ENCODE data around the gene WDR89.
"Not testable (repeated sequence)": the region's sequence is repeated elsewhere in the genome, so short reads cannot be mapped to it uniquely, and the experiment has no call there.

Gene WDR89

DNA sequence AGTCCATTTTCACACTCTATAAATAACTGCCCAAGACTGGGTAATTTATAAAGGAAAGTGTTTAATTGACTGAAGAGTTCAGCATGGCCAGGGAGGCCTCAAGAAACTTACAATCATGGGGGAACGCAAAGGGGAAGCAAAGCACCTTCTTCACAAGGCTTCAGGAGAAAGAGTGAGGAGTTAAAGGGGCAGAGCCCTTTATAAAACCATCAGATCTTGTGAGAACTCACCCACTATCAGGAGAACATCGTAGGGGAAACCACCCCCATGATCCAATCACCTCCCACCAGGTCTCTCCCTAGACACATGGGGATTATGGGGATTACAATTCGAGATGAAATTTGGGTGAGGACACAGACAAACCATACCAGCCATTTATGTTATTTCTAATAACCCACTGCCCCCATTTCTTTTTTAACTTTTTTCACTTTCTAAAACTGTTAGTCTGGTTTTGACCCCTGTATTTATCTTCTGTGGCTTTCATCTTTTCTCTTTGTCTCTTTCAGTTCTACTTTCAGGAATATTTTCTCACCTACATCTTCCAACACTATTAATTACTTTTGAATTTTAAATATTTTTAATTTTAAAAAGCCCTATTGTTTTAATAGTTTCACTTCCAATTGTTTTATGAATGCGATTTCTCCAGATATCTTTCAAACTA lies 44.5 kb downstream of the WDR89 start:
- FAIRE-seq, result no peak

DNA sequence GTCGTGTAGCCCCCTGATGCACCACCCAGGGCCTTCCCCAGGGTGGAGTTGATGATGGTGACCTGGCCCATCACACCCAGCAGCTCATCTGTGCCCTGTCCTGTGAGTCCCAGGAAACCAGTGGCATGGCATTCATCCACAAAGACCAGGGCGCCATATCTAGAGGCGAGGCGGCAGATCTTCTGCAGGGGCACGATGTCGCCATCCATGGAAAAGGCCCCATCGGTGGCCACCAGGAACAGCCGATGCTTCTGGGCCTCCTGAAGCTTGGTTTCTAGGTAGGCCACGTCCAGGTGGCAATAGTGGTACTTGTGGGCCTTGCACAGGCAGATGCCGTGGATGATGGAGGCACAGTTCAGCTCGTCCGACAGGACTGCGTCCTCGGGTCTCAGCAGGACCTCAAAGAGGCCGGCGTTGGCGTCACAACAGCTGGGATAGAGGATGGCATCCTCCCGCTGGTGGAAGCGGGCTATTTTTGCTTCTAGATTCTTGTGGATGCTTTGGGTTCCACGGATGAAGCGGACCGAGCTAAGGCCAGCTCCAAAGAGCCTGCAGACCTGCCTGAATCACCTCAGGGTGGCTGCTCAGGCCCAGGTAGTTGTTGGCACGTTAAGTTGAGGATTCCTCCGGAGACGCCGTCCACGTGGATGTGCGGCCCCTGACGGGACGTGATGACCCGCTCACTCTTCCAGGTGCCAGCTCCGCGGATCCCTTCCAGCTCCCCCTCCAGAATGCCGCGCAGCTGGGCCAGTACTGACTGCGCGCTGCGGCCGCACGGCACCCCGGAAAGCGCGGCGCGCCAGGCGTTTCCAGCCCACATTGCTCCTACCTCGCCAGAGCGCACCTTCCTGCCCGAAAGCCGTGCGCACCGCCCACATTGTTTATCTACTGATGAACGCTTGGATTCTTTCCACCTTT lies 47.0 kb downstream of the WDR89 start:
- FAIRE-seq (peak; percentile 93), DNase-seq (ENCODE audit: low spot score) (no peak)

More for the DNA sequence above, 44.5 kb downstream of the WDR89 start:
- no peak for DNase-seq (ENCODE audit: low spot score)

DNA sequence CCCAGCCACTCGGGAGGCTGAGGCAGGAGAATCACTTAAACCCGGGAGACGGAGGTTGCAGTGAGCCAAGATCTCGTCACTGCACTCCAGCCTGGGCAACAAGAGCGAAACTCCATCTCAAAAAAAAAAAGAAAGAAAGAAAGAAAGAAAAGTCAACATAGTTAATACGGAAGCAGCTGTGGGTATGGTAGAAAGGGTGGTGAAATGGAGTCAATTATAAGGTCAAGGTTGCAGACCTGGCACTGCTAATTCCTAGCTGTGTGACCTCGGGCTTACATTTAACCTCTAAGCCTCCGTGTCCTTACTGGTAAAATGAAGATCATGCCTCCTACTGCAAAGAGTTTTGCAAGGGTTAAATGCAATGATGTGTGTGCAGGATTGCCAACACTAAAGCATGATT lies 58.6 kb downstream of the WDR89 start:
- not testable (repeated sequence) for DNase-seq (ENCODE audit: low spot score); FAIRE-seq

DNA sequence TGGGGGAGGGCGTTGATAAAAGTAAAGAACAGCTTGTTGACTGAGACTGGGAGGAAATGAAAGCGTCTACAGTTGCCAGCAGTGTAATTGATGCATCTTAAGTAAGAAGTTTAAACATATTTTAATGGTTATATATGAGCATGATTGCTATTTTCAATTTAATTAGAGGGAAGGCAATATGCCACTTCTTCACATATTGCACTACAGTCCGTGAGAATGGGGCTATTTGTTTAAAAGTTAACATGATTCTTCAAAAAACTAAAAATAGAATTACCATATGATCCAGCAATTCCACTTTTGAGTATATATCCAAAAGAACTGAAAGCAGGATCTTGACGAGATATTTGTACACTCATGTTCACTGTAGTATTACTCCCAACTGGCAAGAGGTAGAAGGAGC lies 60.2 kb downstream of the WDR89 start:
- FAIRE-seq, result no peak

DNA sequence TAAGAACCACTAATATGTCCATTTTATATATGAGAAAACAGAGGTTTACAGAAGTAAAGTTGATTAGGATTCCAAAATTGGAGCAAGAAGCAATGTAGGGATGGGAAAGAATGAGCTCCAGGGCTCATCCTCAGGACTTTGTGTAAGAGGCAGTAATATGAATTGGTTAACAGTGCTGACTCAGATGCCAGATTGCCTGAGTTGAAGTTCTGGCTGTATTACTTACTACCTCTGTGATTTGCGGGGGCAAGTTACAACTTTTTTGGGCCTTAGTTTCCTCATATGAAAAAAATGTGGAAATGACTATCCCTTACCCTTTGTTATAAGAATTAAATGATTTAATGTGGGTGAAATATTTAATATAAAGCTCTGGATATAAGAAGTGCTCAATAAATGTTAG lies 63.4 kb downstream of the WDR89 start:
- FAIRE-seq (no peak), DNase-seq (ENCODE audit: low spot score) (no peak)

More for the DNA sequence above, 60.2 kb downstream of the WDR89 start:
- DNase-seq (ENCODE audit: low spot score), result no peak

DNA sequence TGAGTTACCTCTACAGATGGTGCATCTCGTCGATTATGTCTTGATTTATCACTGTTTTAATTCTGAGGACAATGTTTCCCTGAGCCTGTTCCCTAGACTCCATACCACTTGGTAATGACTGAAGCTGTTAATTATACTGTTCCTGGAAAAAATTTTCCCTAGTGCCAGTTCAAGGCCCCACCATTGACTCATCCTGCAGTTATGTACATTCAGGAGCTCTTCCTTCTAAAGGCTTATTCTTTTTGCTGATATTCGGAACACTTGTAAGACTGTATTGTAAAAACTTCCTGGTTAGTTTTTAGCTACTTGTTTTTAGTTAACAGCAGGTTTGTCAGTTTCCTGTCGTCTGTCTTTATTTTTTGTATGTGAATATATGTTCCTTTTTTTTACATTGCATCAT lies 68.1 kb downstream of the WDR89 start:
- FAIRE-seq (no peak), DNase-seq (ENCODE audit: low spot score) (peak; percentile 35)

DNA sequence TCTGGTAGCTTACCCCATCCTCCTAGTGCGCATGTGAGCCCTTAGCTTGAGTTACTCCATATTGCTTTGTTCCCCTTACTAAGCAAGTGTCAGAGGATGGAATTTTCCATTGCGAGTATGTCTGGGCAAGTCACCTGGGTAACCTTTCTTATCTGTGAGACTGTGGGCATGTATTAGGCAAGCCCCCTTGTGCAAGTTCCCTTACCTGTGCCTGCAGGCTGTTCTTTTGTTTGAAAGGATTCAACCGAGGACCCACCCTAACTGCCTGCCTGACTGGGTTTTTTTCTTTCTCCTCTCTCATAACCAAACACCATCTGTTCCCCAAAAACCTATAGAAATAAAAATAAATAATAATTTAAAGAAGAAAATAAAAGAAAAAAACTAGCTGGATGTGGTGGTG lies 76.2 kb downstream of the WDR89 start:
- no peak for FAIRE-seq
- DNase-seq (ENCODE audit: low spot score), result no peak

DNA sequence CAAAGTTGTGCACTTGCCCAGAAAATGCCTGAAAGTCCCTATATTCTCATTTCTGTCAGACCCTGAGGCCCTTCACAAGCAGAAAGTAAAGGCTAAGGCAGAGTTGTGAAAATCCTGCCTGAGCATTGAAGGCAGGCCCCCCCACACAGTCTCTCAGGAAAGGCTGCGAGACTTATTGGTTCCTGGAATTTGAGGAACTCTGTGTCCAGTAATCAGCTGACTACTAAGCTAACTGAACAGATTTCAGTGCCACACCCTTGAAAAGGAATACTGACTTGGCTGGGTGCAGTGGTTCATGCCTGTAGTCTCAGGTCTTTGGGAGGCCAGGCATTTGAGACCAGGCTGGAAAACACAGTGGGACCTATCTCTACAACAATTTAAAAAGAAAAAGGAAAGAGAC lies 77.4 kb downstream of the WDR89 start:
- FAIRE-seq, result peak; percentile 46
- no peak for DNase-seq (ENCODE audit: low spot score)

DNA sequence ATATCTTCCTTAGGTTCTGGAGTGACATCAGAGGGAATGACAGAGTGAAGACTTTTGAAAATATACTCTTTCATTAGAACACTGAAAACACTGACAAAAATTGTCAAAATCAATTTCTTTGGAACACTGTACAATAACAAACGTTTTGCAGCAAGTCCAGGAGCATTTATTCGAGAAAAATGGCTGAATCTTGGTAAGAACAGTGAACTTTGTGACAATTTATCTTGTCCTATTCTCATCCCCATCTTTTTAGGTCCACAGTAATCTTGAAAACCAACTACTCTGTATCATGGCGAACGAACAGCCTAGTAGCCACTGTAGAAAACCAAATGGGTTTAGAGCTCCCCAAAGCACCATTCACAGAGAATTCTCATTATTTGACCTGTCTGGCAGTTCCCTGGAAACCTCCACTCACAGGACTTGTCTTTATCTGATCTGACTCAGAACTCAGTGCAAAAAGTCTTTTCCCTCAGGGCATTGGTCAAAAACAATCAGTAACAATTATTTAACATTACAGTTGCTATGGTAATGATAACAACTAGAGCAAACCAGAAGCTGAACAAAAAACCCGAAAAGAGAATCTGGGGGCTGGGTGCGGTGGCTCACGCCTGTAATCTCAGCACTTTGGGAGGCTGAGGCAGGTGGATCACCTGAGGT lies 78.2 kb downstream of the WDR89 start:
- DNase-seq (ENCODE audit: low spot score) (no peak), FAIRE-seq (no peak)

DNA sequence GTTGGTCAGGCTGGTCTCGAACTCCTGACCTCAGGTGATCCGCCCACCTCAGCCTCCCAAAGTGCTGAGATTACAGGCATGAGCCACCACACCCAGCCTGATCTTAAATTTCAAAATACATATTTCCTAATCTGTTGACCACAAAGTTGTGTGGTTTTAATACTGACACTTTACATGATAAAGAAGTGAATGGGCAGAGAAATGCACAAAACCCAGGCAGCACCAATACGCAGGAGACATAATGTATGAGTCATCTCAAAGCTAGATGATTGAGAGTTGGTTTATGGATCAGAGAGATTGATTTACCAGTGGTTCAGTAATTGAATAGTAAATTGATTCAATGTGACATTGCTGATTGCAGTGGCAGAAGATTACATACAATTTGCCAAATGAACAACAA lies 79.3 kb downstream of the WDR89 start:
- DNase-seq (ENCODE audit: low spot score) (no peak), FAIRE-seq (no peak)

DNA sequence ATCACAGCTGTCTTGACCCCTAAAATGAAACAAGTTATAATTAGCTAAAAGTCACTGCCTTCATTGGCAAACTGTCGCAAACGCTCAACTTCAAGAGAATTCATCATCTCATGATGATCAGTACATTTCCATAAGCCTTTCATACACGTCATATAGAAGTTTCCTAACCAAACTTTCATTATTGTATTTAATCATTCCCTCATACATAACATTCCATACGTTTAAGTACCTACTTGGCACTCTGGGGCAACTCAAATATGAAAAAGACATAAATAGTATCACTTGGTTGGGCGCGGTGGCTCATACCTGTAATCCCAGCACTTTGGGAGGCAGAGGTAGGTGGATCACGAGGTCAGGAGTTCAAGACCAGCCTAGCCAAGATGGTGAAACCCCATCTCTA lies 86.1 kb downstream of the WDR89 start:
- no peak for DNase-seq (ENCODE audit: low spot score)
- FAIRE-seq, result no peak

DNA sequence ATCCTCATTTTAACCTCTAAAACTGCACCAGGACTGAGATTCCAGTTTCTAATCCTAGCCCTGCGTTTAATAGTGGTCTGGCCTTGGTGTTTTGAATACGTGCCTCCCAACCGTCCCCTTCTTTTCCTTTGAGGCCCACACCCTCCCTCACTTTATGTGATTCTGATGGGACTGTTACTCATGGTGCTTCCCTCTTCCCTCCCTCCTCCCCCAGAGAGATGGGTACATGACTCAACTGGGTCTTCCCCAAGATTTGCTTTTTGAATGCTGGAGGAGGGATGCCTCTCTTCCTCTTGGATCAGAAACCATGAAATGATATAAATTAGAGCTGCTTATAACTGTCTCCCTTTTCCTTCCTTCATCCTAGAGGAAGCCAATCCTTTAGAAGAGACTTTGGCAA lies 90.3 kb downstream of the WDR89 start:
- FAIRE-seq (no peak), DNase-seq (ENCODE audit: low spot score) (peak; percentile 54)

DNA sequence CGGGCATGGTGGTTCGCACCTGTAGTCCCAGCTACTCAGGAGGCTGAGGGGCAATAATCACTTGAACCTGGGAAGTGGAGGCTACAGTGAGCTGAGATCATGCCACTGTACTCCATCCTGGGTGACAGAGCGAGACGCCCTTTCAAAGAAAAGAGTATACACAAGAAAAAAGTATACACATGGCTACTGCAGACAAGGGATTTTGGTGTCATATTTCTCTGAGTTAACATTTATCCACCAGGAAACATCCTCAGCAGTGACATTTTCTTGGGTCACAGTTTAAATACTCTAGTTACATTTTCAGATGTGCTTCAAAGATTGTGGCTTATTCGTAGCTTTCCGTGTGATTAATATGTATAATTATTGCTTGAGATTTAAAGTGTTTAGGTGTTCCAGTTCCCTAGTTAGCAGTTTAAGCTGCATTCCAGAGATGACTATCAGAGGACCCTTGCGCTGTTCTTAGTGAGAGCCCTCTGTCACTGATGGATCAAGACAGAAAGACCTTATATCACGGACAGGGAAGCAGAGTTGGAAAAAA lies 93.8 kb downstream of the WDR89 start:
- DNase-seq (ENCODE audit: low spot score) (no peak), FAIRE-seq (no peak)
